ENCODE measurements around the gene SFTPB.

GRCh38 chr2:85635011-85635410, 33.0 kb downstream of the SFTPB start:
- no peak for TF ChIP-seq CTCF (IDR thresholded peaks at IDR 0.05)
- TF ChIP-seq POLR2AphosphoS5 (IDR thresholded peaks at IDR 0.05): no peak
- no peak for TF ChIP-seq POLR2A (IDR thresholded peaks at IDR 0.05)
